GM12878 (cell line): ENCODE measurements around the gene SWSAP1. TPM values are rescaled to one million over a fixed set of nuclear protein-coding genes. Genes with fewer than 3 reads are reported as not detected.

Experiments
- ATAC-seq: fragments of 200-7000 bp; cut with Tn5 transposase; 3 replicates; pipeline ENCODE4 v1.9.1; 2020; ENCODE audit warnings: mild to moderate bottlenecking, moderate library complexity
- BruUV-seq: library from RNA; stranded (reverse); fragments of 400-500 nt; replicated peaks from 2 replicates; lab custom pipeline; 2021; lab: Mats Ljungman, UMichigan
- CTCF ChIA-PET: fragments of 300-600 bp; sonication (Branson Sonifier 250); formaldehyde crosslinking; extraction: SDS; loops from one replicate; lab custom pipeline; 2021; ENCODE audit warnings: inconsistent platforms; lab: Yijun Ruan, JAX
- POLR2A ChIA-PET: fragments of 350-600 bp; formaldehyde crosslinking; extraction: SDS; loops from one replicate; lab custom pipeline; 2021; ENCODE audit warnings: inconsistent platforms; lab: Charles Lee
- RAD21 ChIA-PET: fragments of 300-600 bp; sonication (Branson Sonifier 250); formaldehyde crosslinking; loops from one replicate; lab custom pipeline; 2023; ENCODE audit warnings: antibody characterized with exemption; ENCODE audit not compliant: unreplicated experiment; lab: Charles Lee
- SMC1A ChIA-PET: fragments of 300-600 bp; sonication (Branson Sonifier 250); formaldehyde crosslinking; loops from one replicate; lab custom pipeline; 2023; ENCODE audit not compliant: unreplicated experiment, uncharacterized antibody; lab: Charles Lee
- DNase-seq: peaks from one replicate; pipeline ENCODE4 v3.0.0-alpha.2; 2011; ENCODE audit warnings: low read depth, low spot score
- FAIRE-seq: peaks from 3 replicates; lab custom pipeline; 2011; peaks lifted over from hg19 to GRCh38; lab: Jason Lieb, UNC
- H2AFZ ChIP-seq: 2 replicates; pipeline ENCODE4 v1.6.0; 2011; ENCODE audit warnings: low read depth, low read length, control low read depth; ENCODE audit not compliant: control insufficient read depth
- H3K27ac ChIP-seq: 2 replicates; pipeline ENCODE4 v1.5.1; 2011; ENCODE audit warnings: control low read depth; ENCODE audit not compliant: control insufficient read depth, insufficient read depth
- H3K27me3 ChIP-seq, 2 experiments: replicated peaks in 1 of 2; 2 replicates each; pipeline versions ENCODE4 v1.6.0 to v1.6.1; 2011; ENCODE audit warnings: low read length in 1 of 2; ENCODE audit not compliant: control insufficient read depth in 2 of 2, insufficient read depth in 2 of 2
- H3K36me3 ChIP-seq, 2 experiments: 2 replicates each; pipeline ENCODE4 v1.5.1; 2011; ENCODE audit warnings: low read length in 1 of 2; ENCODE audit not compliant: control insufficient read depth in 2 of 2, insufficient read depth in 2 of 2
- H3K4me1 ChIP-seq: 2 replicates; pipeline ENCODE4 v1.6.1; 2011; ENCODE audit warnings: mild to moderate bottlenecking, low read length, moderate library complexity, mixed read lengths; ENCODE audit not compliant: control insufficient read depth, insufficient read depth
- H3K4me2 ChIP-seq: 2 replicates; pipeline ENCODE4 v1.6.0; 2011; ENCODE audit warnings: control low read depth; ENCODE audit not compliant: control insufficient read depth, insufficient read depth
- H3K4me3 ChIP-seq: fragments of 200-600 bp; sonication (generic); 2 replicates; pipeline ENCODE4 v1.5.1; 2016
- H3K79me2 ChIP-seq: 2 replicates; pipeline ENCODE4 v1.6.0; 2011; ENCODE audit warnings: low read length; ENCODE audit not compliant: control insufficient read depth, insufficient read depth
- H3K9ac ChIP-seq: 2 replicates; pipeline ENCODE4 v1.8.0; 2011; ENCODE audit warnings: low read length, control low read depth, mixed read lengths; ENCODE audit not compliant: control insufficient read depth, insufficient read depth
- H3K9me3 ChIP-seq: replicated peaks from 3 replicates; pipeline ENCODE4 v1.5.1; 2011; ENCODE audit warnings: mild to moderate bottlenecking, low read length; ENCODE audit not compliant: control insufficient read depth, insufficient read depth
- H4K20me1 ChIP-seq: 2 replicates; pipeline ENCODE4 v1.6.0; 2011; ENCODE audit not compliant: control insufficient read depth, insufficient read depth
- ATF2 ChIP-seq: IDR thresholded peaks from 2 replicates; pipeline ENCODE4 v1.6.1; 2012; ENCODE audit warnings: low read length, inconsistent platforms
- BACH1 ChIP-seq: fragments of 450-650 bp; IDR thresholded peaks from 2 replicates; pipeline ENCODE4 v1.6.1; 2017; ENCODE audit warnings: mild to moderate bottlenecking, borderline replicate concordance
- BRCA1 ChIP-seq: IDR thresholded peaks from 2 replicates; pipeline ENCODE4 v1.6.1; 2011; ENCODE audit warnings: low read depth, low read length, improper control_type of control experiment
- CREB1 ChIP-seq: IDR thresholded peaks from 2 replicates; pipeline ENCODE4 v1.6.1; 2012; ENCODE audit warnings: low read depth, mild to moderate bottlenecking, inconsistent platforms
- EZH2 ChIP-seq: IDR thresholded peaks from 2 replicates; pipeline ENCODE4 v1.6.1; 2012; ENCODE audit warnings: low read depth, mild to moderate bottlenecking, control low read depth, inconsistent platforms, low read length, borderline replicate concordance; ENCODE audit not compliant: control insufficient read depth
- HDAC2 ChIP-seq: fragments of 200-600 bp; sonication (generic); IDR thresholded peaks from 2 replicates; pipeline ENCODE4 v1.6.1; 2017
- KDM1A ChIP-seq: fragments of 200-600 bp; sonication (generic); IDR thresholded peaks from 2 replicates; pipeline ENCODE4 v1.6.1; 2016; ENCODE audit warnings: borderline replicate concordance
- NFYA ChIP-seq: IDR thresholded peaks from 2 replicates; pipeline ENCODE4 v1.6.1; 2011; ENCODE audit warnings: low read depth, mild to moderate bottlenecking, low read length, improper control_type of control experiment, borderline replicate concordance
- NR2C1 ChIP-seq: fragments of 450-650 bp; IDR thresholded peaks from 2 replicates; pipeline ENCODE4 v1.6.1; 2017; ENCODE audit warnings: antibody characterized with exemption, mild to moderate bottlenecking, moderate library complexity
- NR2F1 ChIP-seq: fragments of 450-650 bp; conservative IDR thresholded peaks from 2 replicates; pipeline ENCODE4 v1.6.1; 2017; ENCODE audit warnings: mild to moderate bottlenecking
- PAX8 ChIP-seq: fragments of 450-650 bp; IDR thresholded peaks from 2 replicates; pipeline ENCODE4 v1.6.1; 2017; ENCODE audit warnings: mild to moderate bottlenecking, moderate library complexity
- PBX3 ChIP-seq: IDR thresholded peaks from 2 replicates; pipeline ENCODE4 v1.6.1; 2011; ENCODE audit warnings: mild to moderate bottlenecking, low read depth, low read length, moderate library complexity; ENCODE audit not compliant: insufficient replicate concordance
- PRDM15 ChIP-seq: fragments of 450-650 bp; formaldehyde crosslinking; IDR thresholded peaks from 2 replicates; pipeline ENCODE4 v1.4.0; 2020; ENCODE audit warnings: mild to moderate bottlenecking, moderate library complexity
- TCF3 ChIP-seq: IDR thresholded peaks from 2 replicates; pipeline ENCODE4 v1.6.1; 2012; ENCODE audit warnings: low read depth, mild to moderate bottlenecking, low read length, borderline replicate concordance; ENCODE audit not compliant: insufficient read depth
- ZNF274 ChIP-seq: IDR thresholded peaks from one replicate; pipeline ENCODE4 v1.8.0; 2011; ENCODE audit not compliant: insufficient read length, insufficient read depth
- ZSCAN29 ChIP-seq: fragments of 450-650 bp; IDR thresholded peaks from 2 replicates; pipeline ENCODE4 v1.6.1; 2017; ENCODE audit warnings: mild to moderate bottlenecking, moderate library complexity
- WGBS: methylation state at CpG from one replicate; pipeline ENCODE4 v1.1.6; 2016; ENCODE audit warnings: low lambda C conversion rate; ENCODE audit not compliant: insufficient replicate concordance, insufficient coverage; ENCODE audit errors: missing lambda C conversion rate; 5-methylcytosine and 5-hydroxymethylcytosine counted together
- in situ Hi-C: fragments of 300-500 bp; cut with MboI; formaldehyde crosslinking; loops from 9 replicates; pipeline ENCODE4 v1.14.3; 2018; ENCODE audit warnings: mixed read lengths
- intact Hi-C: fragments of 100-400 bp; cut with micrococcal nuclease; formaldehyde crosslinking; loops from one replicate; pipeline ENCODE4 v1.14.2; 2022; ENCODE audit not compliant: unreplicated experiment
- polyA plus RNA-seq, 11 experiments: library from polyadenylated mRNA; depleted of rRNA in 4 of 11; unstranded in 6 of 11; stranded (reverse) in 5 of 11; fragments of >200 nt; fragmentation: Nextera tagmentation in 4 of 11; fragmentation: Illumina TruSeq in 1 of 11; extraction: Ambion mirVana in 4 of 11; extraction: Trizol in 1 of 11; gene quantifications; 1 replicate in 1 of 11; 2 replicates in 10 of 11; pipeline versions ENCODE4 v1.2.1 to v1.2.3, GENCODE V29; 2011 to 2016; ENCODE audit warnings: inconsistent platforms in 2 of 11, missing spikeins in 2 of 11, low read depth in 1 of 11
- total RNA-seq, 4 experiments: library from RNA; depleted of rRNA in 3 of 4; stranded (reverse); fragments of >200 nt in 3 of 4; fragmentation: Illumina TruSeq in 1 of 4; extraction: Trizol in 1 of 4; gene quantifications; 2 replicates each; pipeline versions ENCODE4 v1.2.1 to v1.2.3, GENCODE V29; 2013 to 2021
- TF ChIP-seq, protein P1 (sequence below): IDR thresholded peaks from 2 replicates; pipeline ENCODE4 v1.6.1; 2012; ENCODE audit warnings: low read depth, low read length, improper control_type of control experiment

The SWSAP1 gene
- total and polyA plus RNA-seq, 10 of the 15 experiments (the other 5 are each of a cell fraction or from before 2014, with no cell fraction given) = 0.18 to 6.5 (median 2.4) TPM

DNA sequence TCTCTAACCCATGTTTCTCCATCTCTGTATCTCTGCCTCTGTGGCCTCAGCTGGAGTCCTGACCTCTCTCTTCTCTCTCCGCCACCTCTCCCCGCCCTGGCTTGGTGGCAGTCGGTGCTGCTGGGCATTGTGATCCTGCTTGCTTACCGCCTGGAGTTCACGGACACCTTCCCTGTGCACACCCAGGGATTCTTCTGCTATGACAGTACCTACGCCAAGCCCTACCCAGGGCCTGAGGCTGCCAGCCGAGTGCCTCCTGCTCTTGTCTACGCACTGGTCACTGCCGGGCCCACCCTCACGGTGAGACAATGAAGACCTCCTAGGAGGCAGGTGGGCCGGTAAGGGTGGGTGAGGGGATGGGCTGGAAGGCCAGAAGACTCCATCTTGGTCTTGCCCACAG, 15.0 kb upstream of the SWSAP1 start:
- H3K4me3 ChIP-seq = no peak overlapping the region
- no peak overlapping the region for H3K9ac ChIP-seq
- FAIRE-seq = no peak
- H3K27me3 ChIP-seq = no peaks in the 10 kb centered on the region
- 86% methylated on average over 11 of the region's 11 CpGs for WGBS
- SMC1A ChIA-PET = interaction anchor here (1.5 kb wide), 1 partner anchor 13 kb away, joined by 3 read pairs; the partner anchor contains the start of gene CCDC159
- no peaks in the 10 kb centered on the region for H3K9me3 ChIP-seq
- TF ChIP-seq KDM1A (no peak), PBX3 (no peak), NR2F1 (no peak), TCF3 (no peak), NR2C1 (no peak), ZNF274 (no peak), PRDM15 (CRISPR knock-in tag) (no peak), PAX8 (no peak), ATF2 (no peak), NFYA (no peak), BACH1 (no peak), ZSCAN29 (no peak), BRCA1 (no peak), EZH2 (no peak), CREB1 (no peak), HDAC2 (no peak)
- TF ChIP-seq, protein P1, sequence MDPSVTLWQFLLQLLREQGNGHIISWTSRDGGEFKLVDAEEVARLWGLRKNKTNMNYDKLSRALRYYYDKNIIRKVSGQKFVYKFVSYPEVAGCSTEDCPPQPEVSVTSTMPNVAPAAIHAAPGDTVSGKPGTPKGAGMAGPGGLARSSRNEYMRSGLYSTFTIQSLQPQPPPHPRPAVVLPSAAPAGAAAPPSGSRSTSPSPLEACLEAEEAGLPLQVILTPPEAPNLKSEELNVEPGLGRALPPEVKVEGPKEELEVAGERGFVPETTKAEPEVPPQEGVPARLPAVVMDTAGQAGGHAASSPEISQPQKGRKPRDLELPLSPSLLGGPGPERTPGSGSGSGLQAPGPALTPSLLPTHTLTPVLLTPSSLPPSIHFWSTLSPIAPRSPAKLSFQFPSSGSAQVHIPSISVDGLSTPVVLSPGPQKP = no peak
- TF ChIP-seq, all 136 proteins: peak for 0
- POLR2A ChIA-PET = interaction anchor here (0.7 kb wide), 1 partner anchor 130 kb away, joined by 4 read pairs; no protein-coding TSS in a partner anchor
- ATAC-seq = no peak
- in situ Hi-C loops = no loop called here
- H3K79me2 ChIP-seq = no peaks in the 10 kb centered on the region
- peaks cover 4% of the 10 kb centered on the region; the same call in 1 of the 2 replicates for H3K4me1 ChIP-seq
- H3K4me2 ChIP-seq = no peak overlapping the region
- intact Hi-C loops = no loop called here
- no TSS peak for BruUV-seq
- H3K36me3 ChIP-seq = no peaks in the 10 kb centered on the region
- H3K27ac ChIP-seq = no peak overlapping the region
- H4K20me1 ChIP-seq = no peaks in the 10 kb centered on the region
- no peak for DNase-seq
- RAD21 ChIA-PET = no interaction called here
- CTCF ChIA-PET = interaction anchor here (0.6 kb wide), 1 partner anchor 39 kb away, joined by 3 read pairs; no protein-coding TSS in a partner anchor
- no peak overlapping the region for H2AFZ ChIP-seq
